IMR-90 (cell line): ENCODE results near the gene IL1RAPL1. TPM values are rescaled to one million over a fixed set of nuclear protein-coding genes. Genes with fewer than 3 reads are reported as not detected.

Source experiments
- ATAC-seq: fragments of 200-7000 bp; cut with Tn5 transposase; 2 replicates; pipeline ENCODE4 v1.9.1; 2020; ENCODE audit warnings: low read depth, mild to moderate bottlenecking, moderate library complexity
- BruUV-seq: library from RNA; stranded (reverse); fragments of 400-500 nt; replicated peaks from 2 replicates; lab custom pipeline; 2021; lab: Mats Ljungman, UMichigan
- CTCF ChIA-PET: fragments of 300-600 bp; formaldehyde crosslinking; extraction: SDS; loops from one replicate; lab custom pipeline; 2021; ENCODE audit warnings: antibody characterized with exemption; lab: Yijun Ruan, JAX
- POLR2A ChIA-PET: fragments of 300-600 bp; sonication (Branson Sonifier 250); formaldehyde crosslinking; loops from one replicate; lab custom pipeline; 2022; ENCODE audit warnings: antibody characterized with exemption; ENCODE audit not compliant: unreplicated experiment; lab: Charles Lee
- DNase-seq: peaks from one replicate; pipeline ENCODE4 v3.0.0; 2013
- H2AFZ ChIP-seq: replicated peaks from 2 replicates; pipeline ENCODE3; 2013; ENCODE audit warnings: low read length, mild to moderate bottlenecking; ENCODE audit not compliant: poor library complexity
- H2AK5ac ChIP-seq: 2 replicates; pipeline ENCODE4 v1.6.1; 2013; ENCODE audit warnings: low read depth, low read length, inconsistent platforms
- H2AK9ac ChIP-seq: replicated peaks from 2 replicates; pipeline ENCODE3; 2013; ENCODE audit warnings: mild to moderate bottlenecking, low read depth, low read length, moderate library complexity; ENCODE audit not compliant: poor library complexity
- H2BK120ac ChIP-seq: 2 replicates; pipeline ENCODE4 v1.6.1; 2013; ENCODE audit warnings: low read depth, low read length, inconsistent platforms
- H2BK15ac ChIP-seq: 3 replicates; pipeline ENCODE4 v1.6.1; 2013; ENCODE audit warnings: low read depth, low read length, inconsistent platforms
- H2BK20ac ChIP-seq: 2 replicates; pipeline ENCODE4 v1.6.1; 2013; ENCODE audit warnings: low read depth, mild to moderate bottlenecking, inconsistent platforms, low read length, moderate library complexity
- H2BK5ac ChIP-seq: 2 replicates; pipeline ENCODE4 v1.6.1; 2013; ENCODE audit warnings: mild to moderate bottlenecking, low read depth, low read length, inconsistent platforms; ENCODE audit not compliant: poor library complexity, severe bottlenecking
- H3K14ac ChIP-seq: replicated peaks from 2 replicates; pipeline ENCODE4 v1.6.1; 2013; ENCODE audit warnings: low read depth, low read length, inconsistent platforms
- H3K18ac ChIP-seq: 2 replicates; pipeline ENCODE4 v1.6.1; 2013; ENCODE audit warnings: low read depth, low read length, control low read depth
- H3K23ac ChIP-seq: 2 replicates; pipeline ENCODE4 v1.6.1; 2013; ENCODE audit warnings: low read depth, low read length, inconsistent platforms
- H3K27ac ChIP-seq: 2 replicates; pipeline ENCODE4 v1.5.1; 2013; ENCODE audit warnings: mild to moderate bottlenecking, control low read depth, low read length; ENCODE audit not compliant: insufficient read depth
- H3K27me3 ChIP-seq: 2 replicates; pipeline ENCODE4 v1.6.1; 2013; ENCODE audit warnings: low read length; ENCODE audit not compliant: control insufficient read depth, insufficient read depth
- H3K36me3 ChIP-seq: 2 replicates; pipeline ENCODE4 v1.6.1; 2013; ENCODE audit warnings: low read length, mixed read lengths; ENCODE audit not compliant: control insufficient read depth, insufficient read depth
- H3K4ac ChIP-seq: 2 replicates; pipeline ENCODE4 v1.6.1; 2013; ENCODE audit warnings: low read depth, low read length, inconsistent platforms
- H3K4me1 ChIP-seq: 2 replicates; pipeline ENCODE4 v1.6.1; 2013; ENCODE audit warnings: low read length, mixed read lengths; ENCODE audit not compliant: control insufficient read depth, insufficient read depth
- H3K4me2 ChIP-seq: 2 replicates; pipeline ENCODE4 v1.6.1; 2013; ENCODE audit warnings: low read depth, mild to moderate bottlenecking, control low read depth, low read length, moderate library complexity
- H3K4me3 ChIP-seq: 2 replicates; pipeline ENCODE4 v1.5.1; 2013; ENCODE audit warnings: low read depth, mild to moderate bottlenecking, control low read depth, low read length, moderate library complexity; ENCODE audit not compliant: insufficient read depth
- H3K56ac ChIP-seq: 2 replicates; pipeline ENCODE4 v1.6.1; 2013; ENCODE audit warnings: low read length, inconsistent platforms; ENCODE audit not compliant: insufficient read depth; ENCODE audit errors: extremely low read depth
- H3K79me1 ChIP-seq, 2 experiments: 2 replicates each; pipeline ENCODE4 v1.6.1; 2013; ENCODE audit warnings: low read length in 2 of 2, inconsistent platforms in 1 of 2, low read depth in 1 of 2
- H3K9ac ChIP-seq: 2 replicates; pipeline ENCODE4 v1.6.1; 2013; ENCODE audit warnings: low read depth, low read length, control low read depth
- H3K9me1 ChIP-seq: 2 replicates; pipeline ENCODE4 v1.6.1; 2013; ENCODE audit warnings: low read length, inconsistent platforms; ENCODE audit not compliant: insufficient read depth
- H3K9me3 ChIP-seq: 2 replicates; pipeline ENCODE4 v1.6.1; 2013; ENCODE audit warnings: low read length; ENCODE audit not compliant: control insufficient read depth, insufficient read depth
- H4K20me1 ChIP-seq: 2 replicates; pipeline ENCODE4 v1.6.1; 2013; ENCODE audit warnings: low read length, inconsistent platforms; ENCODE audit not compliant: insufficient read depth
- H4K5ac ChIP-seq: 2 replicates; pipeline ENCODE4 v1.6.1; 2013; ENCODE audit warnings: mild to moderate bottlenecking, low read depth, low read length, control low read depth
- H4K8ac ChIP-seq, 2 experiments: 2 replicates each; pipeline ENCODE4 v1.6.1; 2013; ENCODE audit warnings: low read depth in 2 of 2, low read length in 2 of 2, control low read depth in 1 of 2, inconsistent platforms in 1 of 2
- H4K91ac ChIP-seq: 2 replicates; pipeline ENCODE4 v1.6.1; 2013; ENCODE audit warnings: low read depth, low read length, inconsistent platforms; ENCODE audit not compliant: insufficient read depth
- CHD1 ChIP-seq: IDR thresholded peaks from 2 replicates; pipeline ENCODE4 v1.6.1; 2012; ENCODE audit warnings: low read depth, low read length, improper control_type of control experiment
- MAFK ChIP-seq: IDR thresholded peaks from 2 replicates; pipeline ENCODE4 v1.6.1; 2012; ENCODE audit warnings: low read depth, low read length, improper control_type of control experiment
- MAZ ChIP-seq: IDR thresholded peaks from 2 replicates; pipeline ENCODE4 v1.6.1; 2012; ENCODE audit warnings: low read depth, mild to moderate bottlenecking, low read length, improper control_type of control experiment, moderate library complexity, borderline replicate concordance
- MXI1 ChIP-seq: IDR thresholded peaks from 2 replicates; pipeline ENCODE4 v1.6.1; 2012; ENCODE audit warnings: low read depth, mild to moderate bottlenecking, low read length, moderate library complexity, borderline replicate concordance
- POLR2A ChIP-seq: IDR thresholded peaks from 2 replicates; pipeline ENCODE4 v1.6.1; 2012; ENCODE audit warnings: mild to moderate bottlenecking, low read depth, low read length
- RFX5 ChIP-seq: IDR thresholded peaks from 2 replicates; pipeline ENCODE4 v1.8.0; 2012; ENCODE audit warnings: low read depth, mild to moderate bottlenecking, low read length, moderate library complexity
- SMC3 ChIP-seq: fragments of 150-350 bp; IDR thresholded peaks from 2 replicates; pipeline ENCODE4 v1.6.1; 2016; ENCODE audit warnings: low read depth, mild to moderate bottlenecking, antibody characterized with exemption, low read length, moderate library complexity
- WGBS, 2 experiments: methylation state at CpG; one replicate each; pipeline versions ENCODE4 v1.1.5 to v1.1.7; 2013; ENCODE audit warnings: missing lambda C conversion rate in 2 of 2; ENCODE audit not compliant: insufficient read length in 1 of 2; ENCODE audit errors: extremely low coverage in 2 of 2; 5-methylcytosine and 5-hydroxymethylcytosine counted together
- dilution Hi-C: fragments of 300-500 bp; cut with HindIII; formaldehyde crosslinking; loops from one replicate; pipeline ENCODE4 v1.14.3; 2018; ENCODE audit warnings: low sequenced_read_pairs; ENCODE audit not compliant: unreplicated experiment
- in situ Hi-C: fragments of 300-500 bp; cut with MboI; formaldehyde crosslinking; loops from 3 replicates; pipeline ENCODE4 v1.14.3; 2019; ENCODE audit warnings: low sequenced_read_pairs, inconsistent platforms, mixed read lengths
- intact Hi-C: fragments of 100-400 bp; cut with micrococcal nuclease; formaldehyde crosslinking; loops from 2 replicates; pipeline ENCODE4 v1.10.0; 2022
- polyA plus RNA-seq, 3 experiments: library from polyadenylated mRNA; depleted of rRNA; stranded (reverse); fragments of >200 nt; gene quantifications; 2 replicates each; pipeline ENCODE4 v1.2.3, GENCODE V29; 2012; ENCODE audit warnings: low replicate concordance in 1 of 3
- total RNA-seq: library from RNA; depleted of rRNA; stranded (reverse); fragments of >200 nt; gene quantifications from 2 replicates; pipeline ENCODE4 v1.2.3, GENCODE V29; 2012

Gene IL1RAPL1
- total and polyA plus RNA-seq, 2 of the 4 experiments (the other 2 are of a cell fraction): 1.5 to 9.0 TPM

DNA sequence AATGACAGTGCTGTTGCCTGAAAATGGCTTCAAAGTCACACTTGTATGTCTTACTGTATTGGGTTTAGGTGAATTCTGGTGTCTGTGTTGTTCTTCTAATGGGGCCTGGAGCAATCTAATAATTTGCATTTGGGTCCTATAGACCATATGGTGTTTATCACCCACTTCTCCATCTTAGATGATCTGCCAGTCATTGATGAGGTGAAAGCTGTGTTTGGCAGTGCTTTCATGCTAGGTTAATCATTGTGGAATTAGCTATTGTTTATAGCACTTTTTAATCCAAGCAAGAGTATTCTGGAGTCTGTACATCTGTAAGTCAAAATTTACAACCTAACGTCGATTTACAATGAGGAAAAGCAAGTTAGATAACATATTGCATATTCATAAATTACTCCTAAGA, 1055.9 kb downstream of the IL1RAPL1 start:
- Histone ChIP-seq H2AFZ (no peak overlapping the region), H2AK9ac (no peak overlapping the region), H3K9me3 (peaks cover 2% of the 10 kb centered on the region; the same call in 1 of the 2 replicates), H3K4me1 (no peaks in the 10 kb centered on the region), H2BK20ac (no peak overlapping the region), H3K23ac (no peak overlapping the region), H4K5ac (no peak overlapping the region), H4K20me1 (no peaks in the 10 kb centered on the region), H2BK120ac (no peak overlapping the region), H2BK5ac (no peak overlapping the region), H3K36me3 (no peaks in the 10 kb centered on the region), H3K27me3 (no peaks in the 10 kb centered on the region), H4K8ac (no peak overlapping the region), H3K4me2 (no peak overlapping the region), H3K27ac (no peak overlapping the region), H3K4me3 (no peak overlapping the region), H2AK5ac (no peak overlapping the region), H3K4ac (no peak overlapping the region), H3K14ac (no peak overlapping the region), H3K9me1 (no peaks in the 10 kb centered on the region), H4K91ac (no peak overlapping the region), H3K56ac (no peak overlapping the region), H3K9ac (no peak overlapping the region), H2BK15ac (no peak overlapping the region), H3K79me1 (no peaks in the 10 kb centered on the region), H3K18ac (no peak overlapping the region)
- dilution Hi-C loops: no loop called here
- in situ Hi-C loops: no loop called here
- DNase-seq (no peak), ATAC-seq (no peak)
- ChIA-PET POLR2A (no interaction called here), CTCF (no interaction called here)
- WGBS, 2 experiments: no CpG with 5 or more reads among the region's 2 CpGs
- BruUV-seq: no TSS peak
- intact Hi-C loops: no loop called here
- TF ChIP-seq MAZ (no peak), MXI1 (no peak), SMC3 (no peak), CHD1 (no peak), MAFK (no peak), RFX5 (no peak), POLR2A (no peak)
